Stimulated activated naive CD4-positive, alpha-beta T cell treated with Interleukin-2 at 50 U/mL for 16 hours (primary cell): ENCODE results near the gene MTHFSD.

ENCODE experiments used
- DNase-seq: peaks from one replicate; lab custom pipeline; 2025; lab: John Stamatoyannopoulos, UW

The MTHFSD gene

GRCh38 chr16:86502856-86503748, 51.9 kb downstream of the MTHFSD start:
- no peak for DNase-seq

GRCh38 chr16:86501989-86502855, 52.8 kb downstream of the MTHFSD start:
- DNase-seq, result no peak

GRCh38 chr16:86500708-86501510, 54.1 kb downstream of the MTHFSD start:
- DNase-seq, result no peak

- no peak for DNase-seq
These were observed 54.9 kb downstream of the MTHFSD start for GRCh38 chr16:86499889-86500707.

- no peak for DNase-seq
These were observed 55.6 kb downstream of the MTHFSD start for GRCh38 chr16:86499440-86499786.

GRCh38 chr16:86498671-86499439, 56.2 kb downstream of the MTHFSD start:
- no peak for DNase-seq

GRCh38 chr16:86498155-86498670, 56.8 kb downstream of the MTHFSD start:
- DNase-seq, result no peak

- no peak for DNase-seq
These were observed 57.4 kb downstream of the MTHFSD start for GRCh38 chr16:86497551-86498021.

GRCh38 chr16:86496929-86497461, 58.0 kb downstream of the MTHFSD start:
- no peak for DNase-seq

- DNase-seq, result no peak
These were observed 58.6 kb downstream of the MTHFSD start for GRCh38 chr16:86496262-86496928.

GRCh38 chr16:86495756-86496261, 59.2 kb downstream of the MTHFSD start:
- no peak for DNase-seq

GRCh38 chr16:86495357-86495701, 59.7 kb downstream of the MTHFSD start:
- no peak for DNase-seq

- DNase-seq, result no peak
These were observed 60.3 kb downstream of the MTHFSD start for GRCh38 chr16:86494565-86495356.

GRCh38 chr16:86494039-86494564, 60.9 kb downstream of the MTHFSD start:
- no peak for DNase-seq

- DNase-seq, result no peak
These were observed 61.9 kb downstream of the MTHFSD start for GRCh38 chr16:86492961-86493629.

- no peak for DNase-seq
These were observed 62.6 kb downstream of the MTHFSD start for GRCh38 chr16:86492267-86492960.

GRCh38 chr16:86491640-86492023, 63.4 kb downstream of the MTHFSD start:
- no peak for DNase-seq
